Measurements from ENCODE around the gene PPME1. TPM values are rescaled to one million over a fixed set of nuclear protein-coding genes. Genes with fewer than 3 reads are reported as not detected.

PPME1 gene
- polyA plus RNA-seq, 3 donors: 5.2 to 12.2 (median 8.9) TPM

DNA sequence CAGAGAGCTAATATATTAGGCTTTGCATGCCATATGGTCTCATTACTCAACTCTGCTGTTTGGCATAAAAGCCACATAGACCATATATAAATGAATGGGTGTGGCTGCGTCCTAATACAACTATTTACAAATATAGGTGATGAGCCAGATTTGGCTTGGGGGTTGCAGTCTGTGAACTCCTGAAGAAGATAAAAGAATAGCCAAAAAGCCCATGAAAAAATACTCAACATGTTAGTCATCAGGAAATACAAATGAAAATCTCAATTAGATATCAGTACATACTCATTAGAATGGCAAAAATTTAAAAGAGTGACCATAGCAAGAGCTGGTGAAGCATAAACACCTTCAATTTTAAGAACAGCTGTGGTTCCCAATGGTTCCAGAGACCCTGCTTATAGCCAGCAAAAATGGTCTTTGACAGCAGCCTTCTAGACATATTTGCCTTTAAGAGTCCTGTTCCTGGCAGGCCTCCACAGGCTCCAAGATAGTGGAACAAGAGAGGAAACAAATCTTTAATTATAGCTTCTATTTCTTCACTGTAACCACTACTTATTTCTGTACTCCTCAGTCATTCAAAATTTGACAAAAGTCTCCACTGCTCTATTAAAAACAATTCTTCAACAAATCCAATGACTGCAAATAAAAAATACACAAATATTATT lies 16.3 kb upstream of the PPME1 start:
- H3K27me3 Mint-ChIP-seq (ENCODE audit: low read depth in 3 of 3): no peaks in the 10 kb centered on the region
- no peak overlapping the region for H3K4me3 Mint-ChIP-seq
- DNase-seq: no peak
- H3K27ac Mint-ChIP-seq: peak overlapping the region in 1 of 7 donors; percentile 35
- Histone ChIP-seq H2AFZ (ENCODE audit: insufficient read depth, low read depth, low read length, poor library complexity, severe bottlenecking) (no peak overlapping the region), H3K9ac (ENCODE audit: insufficient read depth, low read length, poor library complexity, severe bottlenecking) (no peak overlapping the region), H3K4me3 (replicated peaks in 1 of 3; ENCODE audit: low read depth in 2 of 3, low read length in 3 of 3) (no peak overlapping the region), H3K27me3 (ENCODE audit: control insufficient read depth in 2 of 2, insufficient read depth in 2 of 2, low read length in 2 of 2) (no peaks in the 10 kb centered on the region), H3K36me3 (replicated peaks in 1 of 2; ENCODE audit: control insufficient read depth in 1 of 2, insufficient read depth in 2 of 2, low read length in 2 of 2) (peaks cover 0 to 31% of the 10 kb centered on the region in 2 donors), H3K79me2 (ENCODE audit: insufficient read depth, low read length) (no peaks in the 10 kb centered on the region), H3K9me3 (replicated peaks in 1 of 2; ENCODE audit: control insufficient read depth in 1 of 2, insufficient read depth in 1 of 2, low read length in 2 of 2) (no peaks in the 10 kb centered on the region), H3K27ac (ENCODE audit: low read depth in 1 of 2, low read length in 2 of 2) (no peak overlapping the region), H3K4me2 (replicated peaks; ENCODE audit: extremely low read depth, low read length, poor library complexity, severe bottlenecking) (no peak overlapping the region), H3K4me1 (ENCODE audit: control insufficient read depth in 1 of 2, insufficient read depth in 2 of 2, low read length in 2 of 2) (no peaks in the 10 kb centered on the region), H4K20me1 (ENCODE audit: insufficient read depth, low read length) (no peaks in the 10 kb centered on the region)
- no peak for TF ChIP-seq CTCF (IDR thresholded peaks at IDR 0.05)
- no peaks in the 10 kb centered on the region for H3K4me1 Mint-ChIP-seq
- intact Hi-C loops (cut with micrococcal nuclease): no loop called here
- H3K9me3 Mint-ChIP-seq: peaks cover 0 to 2% (median 0%) of the 10 kb centered on the region in 7 donors
- WGBS (ENCODE audit: insufficient coverage): no CpG with 5 or more reads among the region's 1 CpG
- peaks cover 28 to 50% of the 10 kb centered on the region in 2 donors for H3K36me3 Mint-ChIP-seq

GRCh38 chr11:74157169-74157568 lies 13.9 kb upstream of the PPME1 start:
- Histone ChIP-seq H3K4me2 (replicated peaks; ENCODE audit: extremely low read depth, low read length, poor library complexity, severe bottlenecking) (no peak overlapping the region), H3K27ac (ENCODE audit: low read depth in 1 of 2, low read length in 2 of 2) (no peak overlapping the region), H3K27me3 (ENCODE audit: control insufficient read depth in 2 of 2, insufficient read depth in 2 of 2, low read length in 2 of 2) (no peaks in the 10 kb centered on the region), H2AFZ (ENCODE audit: insufficient read depth, low read depth, low read length, poor library complexity, severe bottlenecking) (no peak overlapping the region), H4K20me1 (ENCODE audit: insufficient read depth, low read length) (no peaks in the 10 kb centered on the region), H3K4me1 (ENCODE audit: control insufficient read depth in 1 of 2, insufficient read depth in 2 of 2, low read length in 2 of 2) (no peaks in the 10 kb centered on the region), H3K9me3 (replicated peaks in 1 of 2; ENCODE audit: control insufficient read depth in 1 of 2, insufficient read depth in 1 of 2, low read length in 2 of 2) (no peaks in the 10 kb centered on the region), H3K36me3 (replicated peaks in 1 of 2; ENCODE audit: control insufficient read depth in 1 of 2, insufficient read depth in 2 of 2, low read length in 2 of 2) (peaks cover 2 to 43% of the 10 kb centered on the region in 2 donors), H3K9ac (ENCODE audit: insufficient read depth, low read length, poor library complexity, severe bottlenecking) (no peak overlapping the region), H3K4me3 (replicated peaks in 1 of 3; ENCODE audit: low read depth in 2 of 3, low read length in 3 of 3) (no peak overlapping the region), H3K79me2 (ENCODE audit: insufficient read depth, low read length) (no peaks in the 10 kb centered on the region)
- no peak overlapping the region for H3K27ac Mint-ChIP-seq
- TF ChIP-seq CTCF (IDR thresholded peaks at IDR 0.05): no peak
- no CpG with 5 or more reads among the region's 1 CpG for WGBS (ENCODE audit: insufficient coverage)
- no peak for DNase-seq
- no peaks in the 10 kb centered on the region for H3K4me1 Mint-ChIP-seq
- intact Hi-C loops (cut with micrococcal nuclease): no loop called here
- H3K4me3 Mint-ChIP-seq: no peak overlapping the region
- H3K27me3 Mint-ChIP-seq (ENCODE audit: low read depth in 3 of 3): no peaks in the 10 kb centered on the region
- H3K9me3 Mint-ChIP-seq: peaks cover 0 to 2% (median 0%) of the 10 kb centered on the region in 7 donors
- H3K36me3 Mint-ChIP-seq: peaks cover 32 to 53% of the 10 kb centered on the region in 2 donors

All from CD14-positive monocyte (primary cell).